SK-N-SH (cell line): Measurements from ENCODE around the gene TUNAR. TPM values are rescaled to one million over a fixed set of nuclear protein-coding genes. Genes with fewer than 3 reads are reported as not detected.

Source experiments
- CTCF ChIA-PET: fragments of 300-600, 350-600 bp; formaldehyde crosslinking; extraction: SDS; loops from one replicate; lab custom pipeline; 2021; lab: Yijun Ruan, JAX
- POLR2A ChIA-PET: fragments of 350-600 bp; sonication (Branson Sonifier 250); formaldehyde crosslinking; extraction: SDS; loops from one replicate; lab custom pipeline; 2020; ENCODE audit warnings: antibody characterized with exemption, inconsistent platforms; lab: Yijun Ruan, JAX
- DNase-seq: peaks from one replicate; pipeline ENCODE4 v3.0.0; 2012
- H2AFZ ChIP-seq: fragments of 200-600 bp; sonication (generic); 2 replicates; pipeline ENCODE4 v1.8.1; 2016; ENCODE audit warnings: antibody characterized with exemption, mild to moderate bottlenecking, low read depth
- H3F3A ChIP-seq: fragments of 200-600 bp; sonication (generic); replicated peaks from 2 replicates; pipeline ENCODE3; 2016; ENCODE audit warnings: antibody characterized with exemption, mild to moderate bottlenecking; ENCODE audit not compliant: insufficient read depth
- H3K27ac ChIP-seq, 2 experiments: fragments of 200-500 bp in 1 of 2; fragments of 200-600 bp in 1 of 2; sonication (Bioruptor generic) in 1 of 2; sonication (generic), shearing (Covaris generic) in 1 of 2; 2 replicates each; pipeline versions ENCODE4 v1.5.1 to v1.6.1; 2014 to 2016; ENCODE audit warnings: low read depth in 2 of 2, inconsistent platforms in 1 of 2, low read length in 1 of 2, mild to moderate bottlenecking in 1 of 2, mixed read lengths in 1 of 2
- H3K27me3 ChIP-seq: fragments of 200-600 bp; sonication (generic), shearing (Covaris generic); 2 replicates; pipeline ENCODE4 v1.6.1; 2016; ENCODE audit warnings: mixed run types; ENCODE audit not compliant: insufficient read depth
- H3K36me3 ChIP-seq, 2 experiments: fragments of 200-500 bp in 1 of 2; fragments of 200-600 bp in 1 of 2; sonication (Bioruptor generic) in 1 of 2; sonication (generic) in 1 of 2; replicated peaks in 1 of 2; 2 replicates each; pipeline versions ENCODE3 to v1.5.1; 2014 to 2016; ENCODE audit warnings: low read length in 1 of 2, mild to moderate bottlenecking in 1 of 2; ENCODE audit not compliant: insufficient read depth in 2 of 2, control insufficient read depth in 1 of 2
- H3K4me1 ChIP-seq, 2 experiments: fragments of 200-500 bp in 1 of 2; fragments of 200-600 bp in 1 of 2; sonication (Bioruptor generic) in 1 of 2; sonication (generic), shearing (Covaris generic) in 1 of 2; 2 replicates each; pipeline versions ENCODE4 v1.5.1 to v1.6.1; 2014 to 2016; ENCODE audit warnings: low read depth in 1 of 2, low read length in 1 of 2, mixed run types in 1 of 2; ENCODE audit not compliant: insufficient read depth in 2 of 2, control insufficient read depth in 1 of 2
- H3K4me2 ChIP-seq: fragments of 200-600 bp; sonication (generic), shearing (Covaris generic); 2 replicates; pipeline ENCODE4 v1.6.1; 2017; ENCODE audit warnings: mixed run types
- H3K4me3 ChIP-seq, 2 experiments: fragments of 200-500 bp in 1 of 2; fragments of 200-600 bp in 1 of 2; sonication (Bioruptor generic) in 1 of 2; sonication (generic), shearing (Covaris generic) in 1 of 2; 2 replicates each; pipeline versions ENCODE4 v1.5.1 to v1.8.1; 2014 to 2016; ENCODE audit warnings: low read depth in 2 of 2, inconsistent platforms in 1 of 2, low read length in 1 of 2, mild to moderate bottlenecking in 1 of 2, mixed read lengths in 1 of 2, moderate library complexity in 1 of 2
- H3K79me2 ChIP-seq: fragments of 200-600 bp; sonication (generic); 2 replicates; pipeline ENCODE4 v1.8.1; 2017; ENCODE audit warnings: mild to moderate bottlenecking; ENCODE audit not compliant: insufficient read depth
- H3K9ac ChIP-seq: fragments of 200-600 bp; sonication (generic); 2 replicates; pipeline ENCODE4 v1.6.1; 2017; ENCODE audit warnings: mixed run types
- H3K9me2 ChIP-seq: fragments of 200-600 bp; sonication (generic); 2 replicates; pipeline ENCODE4 v1.6.1; 2017; ENCODE audit warnings: mixed run types
- H3K9me3 ChIP-seq: fragments of 200-600 bp; sonication (generic); 2 replicates; pipeline ENCODE4 v1.6.1; 2017; ENCODE audit warnings: mixed run types, mild to moderate bottlenecking, moderate library complexity
- H4K20me1 ChIP-seq: fragments of 200-600 bp; sonication (generic); 2 replicates; pipeline ENCODE4 v1.6.1; 2017; ENCODE audit warnings: mild to moderate bottlenecking, mixed run types; ENCODE audit not compliant: insufficient read depth
- EP300 ChIP-seq, 2 experiments: IDR thresholded peaks; 2 replicates each; pipeline versions ENCODE4 v1.4.0 to v1.6.1; 2012; ENCODE audit warnings: borderline replicate concordance in 1 of 2, low read depth in 1 of 2, low read length in 1 of 2
- FOSL2 ChIP-seq: IDR thresholded peaks from 2 replicates; pipeline ENCODE4 v1.4.0; 2012; ENCODE audit warnings: low read depth, mild to moderate bottlenecking, moderate library complexity, borderline replicate concordance
- FOXM1 ChIP-seq: IDR thresholded peaks from 2 replicates; pipeline ENCODE4 v1.4.0; 2012; ENCODE audit warnings: low read depth, mild to moderate bottlenecking
- IRF3 ChIP-seq: fragments of 150-350 bp; IDR thresholded peaks from 2 replicates; pipeline ENCODE4 v1.6.1; 2016; ENCODE audit warnings: mild to moderate bottlenecking, low read depth, low read length
- NRF1 ChIP-seq: IDR thresholded peaks from 2 replicates; pipeline ENCODE4 v1.6.1; 2012; ENCODE audit warnings: low read depth, mild to moderate bottlenecking, low read length
- RCOR1 ChIP-seq: fragments of 150-350 bp; IDR thresholded peaks from 2 replicates; pipeline ENCODE4 v1.6.1; 2017; ENCODE audit warnings: antibody characterized with exemption, low read length
- RXRA ChIP-seq: IDR thresholded peaks from 2 replicates; pipeline ENCODE4 v1.4.0; 2012; ENCODE audit warnings: low read depth, mild to moderate bottlenecking, borderline replicate concordance
- YY1 ChIP-seq: IDR thresholded peaks from 2 replicates; pipeline ENCODE4 v1.4.0; 2012; ENCODE audit warnings: low read depth, mild to moderate bottlenecking
- WGBS: methylation state at CpG from one replicate; pipeline ENCODE4 v1.1.6; 2017; ENCODE audit warnings: low lambda C conversion rate; 5-methylcytosine and 5-hydroxymethylcytosine counted together
- polyA plus RNA-seq, 3 experiments: library from polyadenylated mRNA; depleted of rRNA; stranded (reverse); fragments of >200 nt; gene quantifications; 2 replicates each; pipeline ENCODE4 v1.2.3, GENCODE V29; 2012
- TF ChIP-seq, protein P1 (sequence below): IDR thresholded peaks from 2 replicates; pipeline ENCODE4; 2012
- TF ChIP-seq, protein P2 (sequence below): fragments of 150-350 bp; IDR thresholded peaks from 2 replicates; pipeline ENCODE4 v1.6.1; 2017; ENCODE audit warnings: antibody characterized with exemption, low read length, low read depth, borderline replicate concordance
- TF ChIP-seq, protein P3 (sequence below): IDR thresholded peaks from 2 replicates; pipeline ENCODE4 v1.4.0; 2012; ENCODE audit warnings: low read depth, borderline replicate concordance
- TF ChIP-seq, protein P4 (sequence below): IDR thresholded peaks from 2 replicates; pipeline ENCODE4 v1.4.0; 2012; ENCODE audit warnings: low read depth, borderline replicate concordance

Gene TUNAR
- polyA plus RNA-seq, 1 of the 3 experiments (the other 2 are of a cell fraction), result 0.02 TPM

DNA sequence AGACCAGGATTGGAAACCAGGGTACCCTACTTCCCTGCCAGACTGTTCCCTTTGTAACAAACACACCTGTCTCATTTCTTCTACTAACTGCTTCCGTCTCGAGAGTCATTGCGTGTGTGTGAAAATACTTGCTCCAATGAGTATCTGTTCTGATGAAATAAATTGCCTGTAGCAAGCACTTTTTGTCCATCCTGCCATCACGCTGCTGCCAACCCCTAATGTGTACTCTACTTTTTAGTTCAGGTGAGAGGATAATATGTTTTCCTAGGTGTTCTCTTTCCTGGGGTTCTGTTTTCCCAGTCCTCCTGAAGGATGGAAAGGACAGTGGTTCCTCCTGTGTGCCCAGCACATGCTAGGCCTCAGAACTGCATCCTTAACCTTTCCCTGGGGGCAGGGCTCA lies 1.0 kb downstream of the TUNAR start:
- Histone ChIP-seq H3K4me2 (no peak overlapping the region), H2AFZ (no peak overlapping the region), H3K79me2 (no peaks in the 10 kb centered on the region), H3K27ac (no peak overlapping the region), H3K4me3 (no peak overlapping the region), H3K9me3 (no peaks in the 10 kb centered on the region), H3F3A (no peaks in the 10 kb centered on the region), H3K36me3 (no peaks in the 10 kb centered on the region), H3K9me2 (no peaks in the 10 kb centered on the region), H3K27me3 (peaks cover 5% of the 10 kb centered on the region), H4K20me1 (no peaks in the 10 kb centered on the region), H3K4me1 (peaks cover 0 to 6% of the 10 kb centered on the region in 2 experiments; a peak in 1 of 4 replicates), H3K9ac (no peak overlapping the region)
- ChIA-PET CTCF (interaction anchor here (1.1 to 2.0 kb wide), 3 partner anchors 17 to 106 kb away, joined by 3 to 6 read pairs (median 5); no protein-coding TSS in a partner anchor), POLR2A (interaction anchor here (1.3 kb wide), 1 partner anchor 9 kb away, joined by 4 read pairs; no protein-coding TSS in a partner anchor)
- TF ChIP-seq FOXM1 (no peak), EP300 (IDR thresholded peaks at IDR 0.05; ENCODE audit: borderline replicate concordance in 1 of 2, low read depth in 1 of 2, low read length in 1 of 2) (no peak), YY1 (no peak), NRF1 (no peak), RXRA (no peak), RCOR1 (no peak), IRF3 (no peak), FOSL2 (no peak)
- TF ChIP-seq, protein P1, sequence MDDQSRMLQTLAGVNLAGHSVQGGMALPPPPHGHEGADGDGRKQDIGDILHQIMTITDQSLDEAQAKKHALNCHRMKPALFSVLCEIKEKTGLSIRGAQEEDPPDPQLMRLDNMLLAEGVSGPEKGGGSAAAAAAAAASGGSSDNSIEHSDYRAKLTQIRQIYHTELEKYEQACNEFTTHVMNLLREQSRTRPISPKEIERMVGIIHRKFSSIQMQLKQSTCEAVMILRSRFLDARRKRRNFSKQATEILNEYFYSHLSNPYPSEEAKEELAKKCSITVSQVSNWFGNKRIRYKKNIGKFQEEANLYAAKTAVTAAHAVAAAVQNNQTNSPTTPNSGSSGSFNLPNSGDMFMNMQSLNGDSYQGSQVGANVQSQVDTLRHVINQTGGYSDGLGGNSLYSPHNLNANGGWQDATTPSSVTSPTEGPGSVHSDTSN, result no peak
- TF ChIP-seq, protein P2, sequence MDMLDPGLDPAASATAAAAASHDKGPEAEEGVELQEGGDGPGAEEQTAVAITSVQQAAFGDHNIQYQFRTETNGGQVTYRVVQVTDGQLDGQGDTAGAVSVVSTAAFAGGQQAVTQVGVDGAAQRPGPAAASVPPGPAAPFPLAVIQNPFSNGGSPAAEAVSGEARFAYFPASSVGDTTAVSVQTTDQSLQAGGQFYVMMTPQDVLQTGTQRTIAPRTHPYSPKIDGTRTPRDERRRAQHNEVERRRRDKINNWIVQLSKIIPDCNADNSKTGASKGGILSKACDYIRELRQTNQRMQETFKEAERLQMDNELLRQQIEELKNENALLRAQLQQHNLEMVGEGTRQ, result no peak
- TF ChIP-seq, protein P3, sequence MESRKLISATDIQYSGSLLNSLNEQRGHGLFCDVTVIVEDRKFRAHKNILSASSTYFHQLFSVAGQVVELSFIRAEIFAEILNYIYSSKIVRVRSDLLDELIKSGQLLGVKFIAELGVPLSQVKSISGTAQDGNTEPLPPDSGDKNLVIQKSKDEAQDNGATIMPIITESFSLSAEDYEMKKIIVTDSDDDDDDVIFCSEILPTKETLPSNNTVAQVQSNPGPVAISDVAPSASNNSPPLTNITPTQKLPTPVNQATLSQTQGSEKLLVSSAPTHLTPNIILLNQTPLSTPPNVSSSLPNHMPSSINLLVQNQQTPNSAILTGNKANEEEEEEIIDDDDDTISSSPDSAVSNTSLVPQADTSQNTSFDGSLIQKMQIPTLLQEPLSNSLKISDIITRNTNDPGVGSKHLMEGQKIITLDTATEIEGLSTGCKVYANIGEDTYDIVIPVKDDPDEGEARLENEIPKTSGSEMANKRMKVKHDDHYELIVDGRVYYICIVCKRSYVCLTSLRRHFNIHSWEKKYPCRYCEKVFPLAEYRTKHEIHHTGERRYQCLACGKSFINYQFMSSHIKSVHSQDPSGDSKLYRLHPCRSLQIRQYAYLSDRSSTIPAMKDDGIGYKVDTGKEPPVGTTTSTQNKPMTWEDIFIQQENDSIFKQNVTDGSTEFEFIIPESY, result no peak
- WGBS, result 85% methylated on average over 4 of the region's 4 CpGs
- DNase-seq, result no peak

DNA sequence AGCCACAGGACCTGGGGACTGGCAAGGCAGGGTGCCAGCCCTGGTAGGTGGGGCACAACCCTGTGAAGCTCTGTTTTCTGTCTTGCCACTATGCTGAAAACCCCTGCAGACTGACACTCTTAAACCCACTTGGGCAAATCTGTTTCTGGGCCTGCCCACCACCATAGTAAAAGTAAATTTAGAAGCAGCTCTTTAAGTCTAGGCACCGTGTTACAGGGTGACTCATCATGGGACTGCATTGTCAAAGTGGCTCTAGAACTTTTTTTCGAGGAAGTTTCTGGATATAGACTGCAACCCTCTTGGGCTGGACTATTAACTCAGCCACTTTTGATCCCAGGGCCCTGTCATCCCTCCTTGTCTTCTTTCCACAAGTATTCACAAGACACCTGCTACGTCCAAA lies 7.7 kb downstream of the TUNAR start:
- TF ChIP-seq YY1, result no peak
- TF ChIP-seq, protein P4, sequence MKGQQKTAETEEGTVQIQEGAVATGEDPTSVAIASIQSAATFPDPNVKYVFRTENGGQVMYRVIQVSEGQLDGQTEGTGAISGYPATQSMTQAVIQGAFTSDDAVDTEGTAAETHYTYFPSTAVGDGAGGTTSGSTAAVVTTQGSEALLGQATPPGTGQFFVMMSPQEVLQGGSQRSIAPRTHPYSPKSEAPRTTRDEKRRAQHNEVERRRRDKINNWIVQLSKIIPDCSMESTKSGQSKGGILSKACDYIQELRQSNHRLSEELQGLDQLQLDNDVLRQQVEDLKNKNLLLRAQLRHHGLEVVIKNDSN, result no peak
- H3K9me2 ChIP-seq, result no peaks in the 10 kb centered on the region
- peaks cover 6 to 35% of the 10 kb centered on the region in 2 experiments; a peak in 2 of 4 replicates for H3K4me1 ChIP-seq
- WGBS, result 33% methylated on average over 3 of the region's 3 CpGs
- no peaks in the 10 kb centered on the region for H4K20me1 ChIP-seq
- no peaks in the 10 kb centered on the region; the same call in 1 of the 2 replicates for H3K27me3 ChIP-seq
- CTCF ChIA-PET, result interaction anchor here (1.3 to 1.8 kb wide), 2 partner anchors 11 to 109 kb away, joined by 3 to 7 read pairs; no protein-coding TSS in a partner anchor
- no peak overlapping the region for H3K9ac ChIP-seq
- no peak overlapping the region for H2AFZ ChIP-seq
- no peak for DNase-seq
- H3K79me2 ChIP-seq, result no peaks in the 10 kb centered on the region
- no peaks in the 10 kb centered on the region for H3K36me3 ChIP-seq
- no peak overlapping the region for H3K4me3 ChIP-seq
- H3K9me3 ChIP-seq, result no peaks in the 10 kb centered on the region
- no peaks in the 10 kb centered on the region for H3F3A ChIP-seq
- H3K4me2 ChIP-seq, result no peak overlapping the region
- POLR2A ChIA-PET, result no interaction called here
- H3K27ac ChIP-seq, result no peak overlapping the region
